ENCODE data around the gene ROPN1L.
"Not testable (repeated sequence)": the region's sequence is repeated elsewhere in the genome, so short reads cannot be mapped to it uniquely, and the experiment has no call there.

GRCh38 chr5:10514572-10514971 is 72.9 kb downstream of the ROPN1L start:
- not testable (repeated sequence) for TF ChIP-seq EZH2phosphoT487 (IDR thresholded peaks at IDR 0.05; ENCODE audit: borderline replicate concordance); CTCF (IDR thresholded peaks at IDR 0.05 in 2 of 3, conservative IDR thresholded peaks at IDR 0.05 in 1 of 3; ENCODE audit: borderline replicate concordance in 1 of 3, insufficient read depth in 1 of 3, low read depth in 2 of 3, low read length in 2 of 3); POLR2AphosphoS5 (IDR thresholded peaks at IDR 0.05; ENCODE audit: low read depth, low read length); POLR2A (IDR thresholded peaks at IDR 0.05; ENCODE audit: borderline replicate concordance, extremely low read depth, insufficient read depth, insufficient read length); EZH2 (IDR thresholded peaks at IDR 0.05); SP1 (IDR thresholded peaks at IDR 0.05; ENCODE audit: low read depth); YY1 (IDR thresholded peaks at IDR 0.05; ENCODE audit: extremely low read depth, insufficient replicate concordance, low read depth, low read length); CBX3 (IDR thresholded peaks at IDR 0.05; ENCODE audit: low read depth); CEBPB (IDR thresholded peaks at IDR 0.05; ENCODE audit: low read depth); SIN3A (IDR thresholded peaks at IDR 0.05; ENCODE audit: low read depth)

Data from HCT116 (cell line).